CD4-positive, alpha-beta T cell treated with Interleukin-21 for 1 hour (primary cell): ENCODE results near the gene DSCAML1.

ENCODE experiments used
- DNase-seq: peaks from one replicate; pipeline ENCODE4 v3.0.0-alpha.2; 2020

DSCAML1 gene

GRCh38 chr11:117481036-117481435 is 316.0 kb downstream of the DSCAML1 start:
- no peak for DNase-seq

GRCh38 chr11:117480221-117480620 is 316.8 kb downstream of the DSCAML1 start:
- DNase-seq = no peak

- DNase-seq = no peak
Measured at GRCh38 chr11:117479372-117479771, 317.6 kb downstream of the DSCAML1 start.

- DNase-seq = no peak
Measured at GRCh38 chr11:117478926-117479325, 318.1 kb downstream of the DSCAML1 start.

- no peak for DNase-seq
Measured at GRCh38 chr11:117478126-117478860, 318.7 kb downstream of the DSCAML1 start.

GRCh38 chr11:117477721-117478120 is 319.3 kb downstream of the DSCAML1 start:
- no peak for DNase-seq

GRCh38 chr11:117476531-117477142 is 320.4 kb downstream of the DSCAML1 start:
- no peak for DNase-seq

GRCh38 chr11:117475716-117476530 is 321.1 kb downstream of the DSCAML1 start:
- no peak for DNase-seq

- DNase-seq = no peak
Measured at GRCh38 chr11:117473481-117474091, 323.4 kb downstream of the DSCAML1 start.

- no peak for DNase-seq
Measured at GRCh38 chr11:117471776-117472175, 325.2 kb downstream of the DSCAML1 start.

- no peak for DNase-seq
Measured at GRCh38 chr11:117470576-117470975, 326.4 kb downstream of the DSCAML1 start.

GRCh38 chr11:117468888-117469287 is 328.1 kb downstream of the DSCAML1 start:
- DNase-seq = no peak

- DNase-seq = no peak
Measured at GRCh38 chr11:117467770-117468169, 329.2 kb downstream of the DSCAML1 start.

GRCh38 chr11:117466966-117467365 is 330.1 kb downstream of the DSCAML1 start:
- no peak for DNase-seq

- no peak for DNase-seq
Measured at GRCh38 chr11:117465236-117465997, 331.6 kb downstream of the DSCAML1 start.

- DNase-seq = no peak
Measured at GRCh38 chr11:117464778-117465177, 332.2 kb downstream of the DSCAML1 start.

GRCh38 chr11:117462864-117463247 is 334.2 kb downstream of the DSCAML1 start:
- no peak for DNase-seq

- no peak for DNase-seq
Measured at GRCh38 chr11:117462183-117462863, 334.7 kb downstream of the DSCAML1 start.

- DNase-seq = no peak
Measured at GRCh38 chr11:117461396-117462182, 335.4 kb downstream of the DSCAML1 start.

GRCh38 chr11:117459979-117460300 is 337.1 kb downstream of the DSCAML1 start:
- no peak for DNase-seq
